Esophagus mucosa (tissue), 1 donor: Measurements from ENCODE around the gene LINC01488. TPM values are rescaled to one million over a fixed set of nuclear protein-coding genes. Genes with fewer than 3 reads are reported as not detected.

Experiments used
- ATAC-seq: fragments of 200-7000 bp; cut with Tn5 transposase; one replicate; pipeline ENCODE4 v1.9.1; 2020
- total RNA-seq: library from RNA; stranded (reverse); gene quantifications from one replicate; pipeline ENCODE4 v1.2.4, GENCODE V29; 2023
- donor health status: DM: yes; HTN: yes; CAD: no.

LINC01488 gene
- total RNA-seq, 1 donor from 2014 or later = not detected

DNA sequence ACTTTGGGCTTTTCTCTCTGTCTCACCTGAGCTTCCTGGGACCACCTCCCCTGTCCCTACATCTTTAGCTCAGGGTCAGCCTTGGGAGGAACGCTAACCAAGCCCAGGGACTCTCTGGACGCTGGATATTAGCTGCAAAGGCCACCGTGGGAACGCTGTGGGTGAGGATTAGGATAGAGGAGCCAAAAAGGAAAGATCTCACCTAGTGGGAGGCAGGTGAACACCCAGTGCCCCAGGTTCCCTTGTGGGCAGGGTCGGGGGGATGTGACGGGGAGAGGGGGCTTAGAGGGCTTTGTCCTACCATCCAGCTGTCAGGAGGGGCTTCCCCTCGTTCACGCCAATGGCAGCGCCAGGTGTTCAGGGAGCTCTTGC, 50.2 kb downstream of the LINC01488 start:
- no peak for ATAC-seq

DNA sequence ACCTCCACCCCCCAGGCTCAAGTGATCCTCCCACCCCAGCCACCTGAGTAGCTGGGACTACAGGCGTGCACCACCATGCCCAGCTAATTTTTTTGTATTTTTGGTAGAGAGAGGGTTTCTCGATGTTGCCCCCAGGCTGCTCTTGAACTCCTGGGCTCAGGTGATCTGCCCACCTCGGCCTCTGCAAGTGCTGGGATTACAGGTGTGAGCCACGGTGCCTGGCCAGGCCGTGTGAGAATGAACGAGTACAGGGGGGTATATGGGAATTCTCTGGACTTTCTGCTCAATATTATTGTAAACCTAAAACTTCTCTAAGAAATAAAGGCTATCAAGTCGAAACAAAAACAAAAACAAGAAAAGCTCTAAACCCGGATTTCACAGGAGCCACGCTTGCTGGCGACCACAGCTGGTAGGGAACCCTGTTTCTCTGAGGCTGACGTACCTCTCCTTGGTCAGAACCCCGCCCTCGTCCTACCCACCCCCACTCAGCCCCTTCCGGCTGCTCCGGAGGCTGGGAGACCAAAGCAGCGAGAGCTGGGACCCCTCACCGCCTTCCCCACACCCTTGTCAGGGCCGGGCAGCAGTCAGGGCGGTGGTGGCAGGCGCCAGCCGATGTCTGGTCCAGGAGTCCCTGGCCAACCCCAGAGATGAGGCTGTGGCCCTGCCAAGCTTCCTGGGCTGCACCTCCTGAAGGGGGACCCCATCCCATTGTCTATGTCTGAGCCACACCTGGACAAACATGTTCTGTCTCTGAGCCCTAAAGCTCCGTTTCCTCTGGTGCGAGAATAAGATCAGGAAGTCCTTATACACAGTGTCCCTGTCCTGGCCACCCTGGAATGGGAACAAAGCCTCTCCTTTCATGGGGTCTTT, 52.1 kb downstream of the LINC01488 start:
- no peak for ATAC-seq

DNA sequence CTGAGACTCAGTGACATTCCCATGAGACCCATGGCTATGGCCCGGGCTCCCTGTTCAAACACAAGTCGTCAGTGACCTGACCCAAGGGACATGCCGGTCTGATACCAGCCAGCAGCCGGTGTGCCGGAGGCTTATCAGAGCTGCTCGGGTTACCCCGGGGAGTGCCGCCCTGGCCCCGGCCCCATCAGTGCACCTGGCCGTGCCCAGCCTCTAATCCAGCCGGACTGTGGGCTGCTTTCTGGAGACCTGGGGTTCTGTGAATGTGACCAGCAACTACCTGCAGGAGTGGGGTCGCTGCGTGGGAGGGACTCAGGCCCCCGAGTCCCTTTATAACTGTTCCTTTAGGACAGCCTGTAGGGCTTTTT, 52.7 kb downstream of the LINC01488 start:
- no peak for ATAC-seq

DNA sequence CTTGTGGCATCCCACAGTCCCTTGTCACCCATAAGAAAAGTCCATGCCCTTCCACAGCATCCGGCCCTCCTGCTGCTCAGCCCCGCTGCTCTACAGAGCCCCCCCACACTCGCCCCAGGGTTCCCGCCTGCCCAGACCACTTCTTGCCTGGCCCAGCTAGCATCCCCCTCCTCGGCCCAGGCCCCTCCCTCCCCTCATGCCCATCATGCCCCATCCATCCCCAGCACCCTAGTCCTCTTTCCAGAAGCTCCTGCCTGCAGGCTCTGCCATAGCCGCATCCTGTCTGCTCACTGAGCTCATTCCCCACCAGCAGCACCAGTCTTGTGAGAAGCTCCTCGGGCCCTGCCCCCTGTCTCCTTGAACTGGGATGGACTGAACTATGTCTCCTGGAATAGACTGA, 54.4 kb downstream of the LINC01488 start:
- ATAC-seq = no peak

DNA sequence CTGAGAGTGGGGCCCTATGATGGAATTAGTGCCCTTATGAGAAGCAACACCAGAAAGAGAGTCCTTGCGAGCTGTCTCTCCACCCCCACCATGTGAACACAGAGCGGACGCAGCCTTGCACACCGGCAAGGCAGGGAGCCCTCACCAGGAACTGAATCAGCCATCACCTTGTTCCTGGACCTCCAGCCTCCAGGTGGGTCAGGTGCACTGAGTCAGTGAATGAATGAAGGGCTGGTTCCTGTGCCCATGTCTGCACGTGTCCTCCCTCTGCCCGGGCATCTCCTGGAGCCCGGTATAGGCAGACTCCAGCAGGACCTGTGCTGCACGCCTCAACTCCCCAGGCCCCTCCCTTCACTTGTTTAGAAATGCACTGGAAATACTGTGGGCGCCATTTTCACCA, 54.9 kb downstream of the LINC01488 start:
- ATAC-seq = no peak

DNA sequence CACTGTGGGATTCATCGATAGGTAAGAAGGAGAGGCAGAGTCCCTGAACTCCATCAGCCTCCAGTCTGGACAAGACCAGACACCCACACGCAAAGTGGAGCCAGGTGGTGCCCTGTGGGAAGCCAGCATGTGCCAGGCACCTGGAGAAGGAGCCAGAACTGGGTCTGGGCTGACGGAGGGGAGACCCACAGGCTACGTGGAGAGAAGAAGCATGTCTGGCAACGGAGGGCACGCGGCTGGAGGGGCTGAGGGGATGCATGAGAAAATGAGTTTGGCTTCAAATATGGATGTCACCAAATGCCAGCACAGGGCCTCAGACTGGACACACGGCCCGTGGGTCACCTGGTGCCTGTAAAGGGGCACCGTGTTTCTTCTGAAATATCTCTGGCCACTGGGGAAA, 55.7 kb downstream of the LINC01488 start:
- ATAC-seq = no peak

DNA sequence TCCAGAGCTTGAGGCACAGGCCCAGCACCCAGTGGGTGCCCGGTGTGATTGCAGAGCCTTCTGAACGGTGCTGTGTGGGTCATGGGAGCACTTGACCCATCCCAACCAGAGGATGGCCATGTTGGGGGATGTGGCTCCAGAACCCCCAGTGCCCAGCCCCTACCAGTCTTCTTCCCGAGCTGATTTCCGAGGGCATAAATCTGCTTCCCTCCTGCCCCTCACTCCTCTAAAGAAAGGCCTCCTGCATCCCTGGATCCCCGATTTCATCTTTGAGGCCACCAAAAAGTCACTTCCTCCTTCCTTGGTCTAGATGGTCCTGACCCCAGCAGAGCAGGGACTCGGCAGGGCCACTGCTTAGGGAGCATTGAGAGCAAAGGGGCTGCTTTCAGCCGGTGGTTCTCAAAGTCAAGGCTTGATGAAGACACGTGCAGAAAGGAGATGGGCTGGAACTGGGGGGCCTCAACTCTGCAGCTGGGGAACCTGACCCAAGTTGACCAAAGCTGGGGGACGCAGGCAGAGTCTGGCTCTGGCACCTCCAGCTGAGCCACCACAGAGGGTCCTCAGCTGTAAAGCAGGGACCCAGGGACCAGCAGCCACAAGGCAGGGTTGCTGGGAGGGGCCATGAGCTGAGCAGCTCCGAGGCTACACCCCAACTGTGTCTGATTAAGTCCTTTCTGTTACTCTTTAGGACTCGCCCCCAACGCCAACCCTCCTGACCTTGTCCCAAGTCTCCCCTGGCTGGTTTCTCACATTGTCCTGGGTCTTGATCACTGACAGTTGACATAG, 56.6 kb downstream of the LINC01488 start:
- ATAC-seq = no peak

DNA sequence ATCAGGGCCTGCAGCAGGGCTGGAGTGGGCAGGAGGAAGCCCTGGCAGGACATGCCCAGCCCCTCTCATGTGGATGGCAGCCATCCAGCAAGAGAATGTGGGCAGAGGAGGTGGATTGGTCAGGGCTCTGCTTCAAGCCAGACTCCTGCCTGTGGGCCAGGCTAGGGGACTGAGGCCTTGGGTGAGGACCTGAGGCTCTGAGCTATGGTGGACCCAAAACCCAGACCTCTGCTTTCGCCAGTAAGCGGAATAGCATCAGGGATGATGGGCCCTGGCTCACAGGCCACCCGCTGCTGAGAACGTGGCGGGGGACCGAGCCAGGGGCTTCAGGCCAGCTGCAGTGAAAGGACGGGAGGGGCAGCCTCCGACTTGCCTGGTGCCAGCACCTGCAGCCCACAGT, 57.4 kb downstream of the LINC01488 start:
- no peak for ATAC-seq

DNA sequence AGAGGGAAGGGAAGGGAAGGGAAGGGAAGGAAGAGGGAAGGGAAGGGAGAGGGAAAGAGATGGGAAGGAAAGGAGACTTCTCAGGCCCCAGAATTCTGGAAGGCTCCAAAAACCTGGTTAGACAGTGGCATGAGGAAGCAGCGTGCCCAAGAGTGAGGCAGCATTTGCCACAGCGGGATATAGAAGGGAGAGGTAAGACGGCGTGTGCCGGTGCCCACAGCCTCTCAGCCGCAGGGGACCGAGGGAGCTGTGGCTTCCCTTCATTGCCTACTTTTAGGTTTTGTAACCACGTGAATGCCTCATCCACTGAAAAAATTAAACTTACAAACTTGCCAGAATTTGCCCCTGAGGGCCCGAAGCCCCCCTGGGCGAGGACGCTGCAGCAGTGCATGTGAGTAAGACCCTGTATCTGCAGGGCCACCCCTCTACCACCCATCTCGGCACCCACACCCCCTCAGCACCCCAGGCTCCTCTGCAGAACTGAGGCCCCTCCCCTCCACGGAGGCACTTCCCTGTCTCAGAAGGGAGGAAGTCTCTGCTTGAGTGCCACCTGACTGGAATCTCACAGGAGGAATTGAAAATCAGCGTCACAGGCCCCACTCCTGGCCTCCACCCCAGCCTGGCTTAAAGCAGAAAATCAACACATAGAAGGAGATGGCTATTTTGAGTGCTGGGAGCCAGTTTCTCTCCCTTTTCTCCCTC, 58.1 kb downstream of the LINC01488 start:
- no peak for ATAC-seq

DNA sequence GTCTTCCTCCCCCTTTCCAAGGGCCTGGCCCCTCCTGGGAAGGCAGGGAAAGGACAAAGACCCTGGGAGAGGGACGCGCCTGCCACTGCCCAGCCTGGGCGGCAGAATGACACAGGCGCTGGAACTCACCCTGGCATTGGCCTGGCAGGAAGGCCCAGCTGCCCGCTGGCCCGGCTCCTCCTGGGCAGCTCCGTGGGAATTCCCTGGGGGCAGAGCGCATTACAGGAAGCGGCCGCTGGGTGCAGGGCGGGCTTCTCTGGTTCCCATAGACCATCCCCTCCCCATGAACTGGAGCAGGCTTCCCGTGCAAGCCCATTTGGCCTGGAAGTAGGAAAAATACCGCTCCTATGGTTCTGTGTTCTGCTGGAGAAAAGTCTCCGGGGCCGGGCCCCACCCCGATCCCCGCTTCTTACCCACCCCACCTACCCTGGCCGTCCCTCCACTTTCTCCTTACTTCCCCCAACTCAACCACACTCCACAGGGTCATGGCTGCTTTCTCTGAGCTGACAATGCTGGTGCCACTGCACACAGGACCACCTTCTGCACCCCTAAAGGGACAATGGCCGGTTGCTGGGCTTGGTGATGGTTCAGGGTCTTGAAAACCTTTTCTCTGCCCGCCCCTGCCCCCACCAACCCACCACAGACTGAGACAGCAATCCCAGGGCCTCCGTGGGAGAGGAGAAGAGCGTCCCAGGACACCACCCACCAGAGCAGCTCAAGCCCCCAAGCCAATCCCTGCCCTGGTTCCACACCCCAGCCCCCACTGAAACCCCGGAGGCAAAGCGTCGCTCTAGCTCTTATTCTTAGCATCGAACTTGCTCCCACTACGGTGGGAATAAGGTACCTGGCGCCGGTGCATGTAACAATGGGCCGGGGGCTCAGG, 58.9 kb downstream of the LINC01488 start:
- ATAC-seq = no peak

DNA sequence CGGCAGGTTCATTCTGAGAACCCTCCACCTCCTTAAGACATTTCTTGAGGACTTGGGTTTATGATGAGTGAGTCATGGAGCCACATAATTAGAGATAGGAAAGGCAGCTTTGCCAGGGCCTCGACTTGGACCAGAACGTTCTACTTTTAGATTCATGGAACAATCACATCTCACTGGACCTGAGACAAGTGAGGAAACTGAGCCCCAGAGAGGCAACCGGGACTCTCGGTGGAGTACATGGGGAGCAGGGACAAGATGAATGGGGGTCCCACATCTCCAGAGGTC, 59.5 kb downstream of the LINC01488 start:
- ATAC-seq = no peak

DNA sequence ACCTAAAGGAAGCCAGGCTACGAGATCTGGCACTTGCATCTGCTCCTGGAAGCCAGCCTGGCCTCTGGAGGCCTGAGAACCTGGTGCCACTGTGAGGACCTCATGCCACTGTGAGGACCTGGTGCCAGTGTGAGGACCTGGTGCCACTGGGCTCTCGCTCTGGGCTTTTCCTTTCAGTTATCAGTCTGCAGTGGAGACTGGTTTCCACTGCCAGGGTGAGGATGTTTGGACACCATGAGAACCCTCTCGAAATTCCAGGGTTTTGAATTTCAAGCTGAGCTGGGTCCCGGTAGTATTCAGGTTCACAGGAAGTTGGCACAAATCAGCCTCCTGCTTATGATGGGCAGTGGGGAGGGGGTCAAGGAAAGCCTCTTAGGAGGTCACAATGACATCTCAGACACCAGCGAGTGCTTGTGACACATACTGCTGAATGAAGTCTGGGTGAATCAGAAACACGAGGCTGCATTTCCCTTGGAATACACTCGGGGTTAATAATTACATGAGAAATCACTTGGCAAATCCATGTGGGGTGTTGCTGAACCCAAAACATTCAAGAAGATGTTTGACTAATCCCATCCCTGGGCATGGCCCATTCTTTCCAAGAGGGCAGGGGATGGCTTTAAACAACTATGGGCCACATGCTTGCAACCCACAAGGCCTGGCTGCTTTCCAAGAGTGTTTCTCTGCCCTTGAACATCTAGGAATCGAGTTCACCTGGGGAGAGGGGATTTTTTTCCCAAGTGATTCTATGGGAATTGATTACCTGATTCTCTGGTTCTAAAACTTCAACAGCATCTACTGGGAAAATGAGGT, 60.2 kb downstream of the LINC01488 start:
- ATAC-seq = no peak

DNA sequence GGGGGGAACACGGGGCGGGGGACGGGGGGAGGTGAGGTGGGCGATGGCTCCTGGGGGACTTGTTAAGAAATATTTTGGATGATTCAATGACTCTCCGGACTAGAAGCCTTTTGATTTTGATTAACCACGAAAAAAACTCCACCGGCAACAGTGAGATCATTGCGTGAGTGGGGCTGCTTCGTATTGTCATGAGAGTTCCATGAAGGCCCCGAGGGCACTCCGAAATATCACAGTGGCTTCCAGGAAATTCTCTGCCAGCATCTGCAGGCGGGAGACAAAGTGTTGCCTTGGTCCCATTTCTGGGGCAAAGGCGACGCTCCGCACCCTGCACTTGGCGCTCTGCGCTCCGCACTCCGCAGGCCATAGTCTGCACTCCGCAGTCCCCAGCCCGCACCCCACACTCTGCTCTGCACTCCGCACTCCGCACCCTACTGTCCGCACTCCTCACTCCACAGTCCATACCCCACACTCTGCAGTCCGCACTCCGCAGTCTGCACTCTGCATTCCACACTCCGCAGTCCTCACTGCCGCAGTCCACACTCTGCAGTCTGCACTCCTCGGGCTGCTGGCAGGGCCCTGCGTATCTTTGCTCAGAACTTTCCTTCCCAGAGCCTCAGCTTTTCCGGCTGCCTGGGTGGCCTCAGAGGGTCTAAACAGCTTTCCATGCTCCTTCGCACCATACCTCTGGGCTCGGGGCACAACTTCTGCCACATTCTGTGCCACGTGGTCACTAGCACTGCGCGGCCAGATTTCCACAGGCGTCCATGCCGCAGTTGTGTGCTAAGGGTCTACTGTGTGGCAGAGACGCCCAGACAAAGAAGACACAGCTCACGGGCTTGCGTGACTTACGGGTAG, 61.1 kb downstream of the LINC01488 start:
- no peak for ATAC-seq

Other genes with a start within 250 kb of the LINC01488 start
- 4.7 TPM for gene MYEOV, start 187.5 kb upstream of the LINC01488 start, total RNA-seq
- 63.7 TPM for gene CCND1, start 159.5 kb downstream of the LINC01488 start, total RNA-seq
- 12.1 TPM for gene LTO1, start 193.7 kb downstream of the LINC01488 start, total RNA-seq
- gene FGF19, start 222.4 kb downstream of the LINC01488 start, total RNA-seq = not detected